Colonic mucosa (tissue), 4 donors: ENCODE results near the gene SCAP. TPM values are rescaled to one million over a fixed set of nuclear protein-coding genes. Genes with fewer than 3 reads are reported as not detected.
"Not testable (repeated sequence)": the region's sequence is repeated elsewhere in the genome, so short reads cannot be mapped to it uniquely, and the experiment has no call there.

ENCODE experiments used
- DNase-seq: peaks from one replicate; pipeline ENCODE4 v3.0.0-alpha.2; 2020
- H3K27ac ChIP-seq: fragments of 200-600 bp; one replicate; pipeline ENCODE4 v1.8.0; 2021
- H3K27me3 ChIP-seq: fragments of 200-600 bp; one replicate; pipeline ENCODE4 v1.8.0; 2021
- H3K36me3 ChIP-seq: fragments of 200-600 bp; one replicate; pipeline ENCODE4 v1.8.0; 2021
- H3K4me1 ChIP-seq: fragments of 200-600 bp; one replicate; pipeline ENCODE4 v1.8.0; 2021; ENCODE audit warnings: mild to moderate bottlenecking
- H3K4me3 ChIP-seq: fragments of 200-600 bp; one replicate; pipeline ENCODE4 v1.8.0; 2021
- H3K9ac ChIP-seq, 2 donors: one replicate each; pipeline ENCODE4 v1.7.0; 2013; ENCODE audit warnings: control low read depth in 2 of 2, low read depth in 2 of 2, low read length in 2 of 2
- H3K9me3 ChIP-seq: fragments of 200-600 bp; one replicate; pipeline ENCODE4 v1.8.0; 2021
- intact Hi-C: fragments of 100-400 bp; cut with DNase I; formaldehyde crosslinking; loops from one replicate; pipeline ENCODE4 v1.14.1; 2022
- total RNA-seq, 2 donors: library from RNA; stranded (reverse); fragmentation: NEBNext Ultra II Directional in 1 of 2; extraction: Animal tissue kit (Norgen Biotek cat#: 25700) in 1 of 2; gene quantifications; one replicate each; pipeline ENCODE4 v1.2.1, GENCODE V29; 2021
- TF ChIP-seq, protein P1 (sequence below): fragments of 200-600 bp; IDR thresholded peaks from one replicate; pipeline ENCODE4 v1.8.0; 2022; ENCODE audit warnings: antibody characterized with exemption, mild to moderate bottlenecking
- donor health status: healthy.
- donor health status: DM: no; HTN: no; CAD: no.
- donor health status: DM: no; HTN: no; CAD: no.

Gene SCAP
- total RNA-seq, 2 donors from 2014 or later: 86.5 to 137 TPM

DNA sequence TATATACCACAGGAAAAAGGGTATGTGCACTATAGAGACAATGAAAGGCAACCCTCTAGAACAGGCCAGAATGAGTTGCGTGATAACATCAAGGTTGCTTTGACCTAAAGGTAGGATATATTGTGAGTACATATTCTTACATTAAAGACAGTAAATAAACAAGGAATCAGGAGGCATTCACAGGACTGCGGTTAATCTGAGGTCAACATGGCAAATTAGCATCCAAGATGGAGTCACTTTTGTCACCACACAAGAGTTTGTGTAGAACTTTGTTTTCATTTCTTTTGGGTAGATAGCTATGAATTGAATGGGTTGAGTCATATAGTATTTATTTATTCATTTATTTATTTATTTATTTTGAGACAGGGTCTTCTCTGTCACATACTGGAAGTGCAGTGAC is 11.5 kb upstream of the SCAP start:
- H3K4me1 ChIP-seq: no peaks in the 10 kb centered on the region
- no peak overlapping the region for H3K27ac ChIP-seq
- intact Hi-C loops: no loop called here
- no peak for DNase-seq
- H3K9me3 ChIP-seq: no peaks in the 10 kb centered on the region
- TF ChIP-seq, protein P1, sequence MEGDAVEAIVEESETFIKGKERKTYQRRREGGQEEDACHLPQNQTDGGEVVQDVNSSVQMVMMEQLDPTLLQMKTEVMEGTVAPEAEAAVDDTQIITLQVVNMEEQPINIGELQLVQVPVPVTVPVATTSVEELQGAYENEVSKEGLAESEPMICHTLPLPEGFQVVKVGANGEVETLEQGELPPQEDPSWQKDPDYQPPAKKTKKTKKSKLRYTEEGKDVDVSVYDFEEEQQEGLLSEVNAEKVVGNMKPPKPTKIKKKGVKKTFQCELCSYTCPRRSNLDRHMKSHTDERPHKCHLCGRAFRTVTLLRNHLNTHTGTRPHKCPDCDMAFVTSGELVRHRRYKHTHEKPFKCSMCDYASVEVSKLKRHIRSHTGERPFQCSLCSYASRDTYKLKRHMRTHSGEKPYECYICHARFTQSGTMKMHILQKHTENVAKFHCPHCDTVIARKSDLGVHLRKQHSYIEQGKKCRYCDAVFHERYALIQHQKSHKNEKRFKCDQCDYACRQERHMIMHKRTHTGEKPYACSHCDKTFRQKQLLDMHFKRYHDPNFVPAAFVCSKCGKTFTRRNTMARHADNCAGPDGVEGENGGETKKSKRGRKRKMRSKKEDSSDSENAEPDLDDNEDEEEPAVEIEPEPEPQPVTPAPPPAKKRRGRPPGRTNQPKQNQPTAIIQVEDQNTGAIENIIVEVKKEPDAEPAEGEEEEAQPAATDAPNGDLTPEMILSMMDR: no peak
- no peaks in the 10 kb centered on the region for H3K27me3 ChIP-seq
- no peak overlapping the region for H3K4me3 ChIP-seq
- H3K9ac ChIP-seq: no peak overlapping the region
- H3K36me3 ChIP-seq: no peaks in the 10 kb centered on the region

DNA sequence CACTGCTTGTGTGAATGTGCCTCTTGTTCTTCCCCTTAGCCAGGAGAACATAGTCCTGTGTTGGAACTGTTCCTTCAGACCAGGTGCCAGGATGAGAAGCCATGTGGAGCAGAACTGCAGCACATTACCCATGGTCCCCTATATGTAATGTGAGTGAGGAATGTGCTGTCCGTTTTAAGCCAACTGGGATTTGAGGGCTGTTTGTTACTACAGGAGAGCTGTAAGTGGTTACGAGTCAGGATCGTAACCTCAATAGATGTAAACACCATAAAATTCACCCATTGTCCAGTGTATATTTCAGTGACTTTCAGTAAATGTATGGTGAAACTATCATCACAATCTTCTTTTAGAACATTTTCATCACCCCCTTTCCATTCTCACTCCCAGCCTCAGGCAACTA is 10.1 kb upstream of the SCAP start:
- Histone ChIP-seq H3K4me3 (no peak overlapping the region), H3K9ac (no peak overlapping the region), H3K9me3 (no peaks in the 10 kb centered on the region), H3K36me3 (no peaks in the 10 kb centered on the region), H3K4me1 (no peaks in the 10 kb centered on the region), H3K27me3 (no peaks in the 10 kb centered on the region), H3K27ac (no peak overlapping the region)
- no peak for DNase-seq
- TF ChIP-seq, protein P1: no peak
- intact Hi-C loops: no loop called here

DNA sequence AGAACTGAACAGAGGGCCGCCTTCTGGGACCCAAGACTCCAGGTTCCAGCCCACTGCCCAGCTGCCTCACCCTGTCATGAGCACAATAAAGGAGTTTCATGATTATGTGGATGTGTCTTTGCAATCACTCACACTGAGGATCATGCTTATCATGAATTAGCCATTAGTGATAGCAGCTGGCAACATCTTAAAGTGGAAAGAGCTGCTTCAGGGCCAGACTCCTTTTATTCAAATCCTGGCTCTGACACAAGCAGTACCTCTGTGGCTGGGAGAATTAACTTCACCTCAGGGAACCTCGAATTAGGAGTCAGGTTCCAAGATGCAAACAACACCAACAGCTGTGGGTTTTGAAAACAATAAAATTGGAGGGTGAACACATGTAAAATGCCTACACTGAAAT is 6.6 kb upstream of the SCAP start:
- no peak for DNase-seq
- TF ChIP-seq, protein P1: no peak
- Histone ChIP-seq H3K9ac (no peak overlapping the region), H3K27ac (no peak overlapping the region), H3K4me3 (no peak overlapping the region), H3K4me1 (no peaks in the 10 kb centered on the region), H3K9me3 (no peaks in the 10 kb centered on the region), H3K27me3 (no peaks in the 10 kb centered on the region), H3K36me3 (no peaks in the 10 kb centered on the region)
- intact Hi-C loops: no loop called here

DNA sequence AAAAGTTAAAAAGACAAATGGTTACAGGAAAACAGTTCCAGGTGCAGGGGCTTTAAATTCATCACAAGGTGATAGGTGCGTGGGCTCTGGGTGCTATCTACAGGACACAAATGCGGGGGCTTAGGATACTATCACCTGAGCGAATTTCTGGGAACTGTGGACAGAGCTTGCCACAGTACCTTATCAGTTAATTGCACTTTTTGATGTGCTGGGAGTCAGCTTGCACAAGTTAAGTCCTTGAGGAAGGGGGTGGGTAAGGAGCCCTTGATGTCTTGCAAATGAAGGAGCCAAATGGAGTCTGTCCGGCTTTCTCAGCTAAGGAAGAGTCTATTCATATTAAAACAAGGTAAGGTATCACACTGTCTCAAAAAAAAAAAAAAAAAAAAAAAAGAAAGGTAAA is 6.0 kb upstream of the SCAP start:
- H3K4me1 ChIP-seq, intact Hi-C loops, H3K4me3 ChIP-seq, H3K27ac ChIP-seq, H3K36me3 ChIP-seq, H3K27me3 ChIP-seq, H3K9me3 ChIP-seq, DNase-seq, H3K9ac ChIP-seq: not testable (repeated sequence)

DNA sequence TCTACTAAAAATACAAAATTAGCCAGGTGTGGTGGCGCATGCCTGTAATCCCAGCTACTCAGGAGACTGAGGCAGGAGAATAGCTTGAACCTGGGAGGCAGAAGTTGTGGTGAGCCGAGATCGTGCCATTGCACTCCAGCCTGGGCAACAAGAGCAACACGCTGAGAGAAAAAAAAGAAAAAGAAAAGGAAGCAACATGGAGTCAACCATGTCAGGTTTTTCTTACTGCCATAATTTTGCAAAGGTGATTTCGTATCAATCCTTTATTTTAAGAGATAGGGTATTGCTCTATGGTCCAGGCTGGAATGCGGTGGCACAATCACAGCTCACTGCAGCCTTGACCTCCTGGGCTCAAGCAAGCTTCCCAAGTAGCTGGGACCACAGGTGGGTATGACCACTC is 4.5 kb upstream of the SCAP start:
- H3K9me3 ChIP-seq, H3K27me3 ChIP-seq, intact Hi-C loops, DNase-seq, H3K9ac ChIP-seq, H3K4me1 ChIP-seq, H3K4me3 ChIP-seq, H3K36me3 ChIP-seq, H3K27ac ChIP-seq: not testable (repeated sequence)

DNA sequence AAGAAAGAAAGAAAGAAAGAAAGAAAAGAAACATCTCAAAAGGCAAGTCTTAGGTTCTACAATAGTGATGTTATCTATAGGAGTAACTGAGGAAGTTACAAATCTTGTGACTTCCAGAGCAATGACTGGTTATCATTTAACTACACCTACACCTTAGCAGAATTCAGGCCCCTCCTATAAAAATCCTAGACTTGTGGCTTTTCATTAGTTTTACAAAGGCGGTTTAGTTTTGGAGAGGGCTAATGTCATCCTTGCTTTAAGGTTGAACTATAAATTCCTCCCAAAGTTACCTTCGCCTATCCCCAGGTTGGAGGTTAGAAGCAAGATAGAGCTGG is 4.1 kb upstream of the SCAP start:
- Histone ChIP-seq H3K27me3 (no peaks in the 10 kb centered on the region), H3K9me3 (no peaks in the 10 kb centered on the region), H3K27ac (no peak overlapping the region), H3K4me3 (no peak overlapping the region), H3K4me1 (peaks cover 5% of the 10 kb centered on the region), H3K9ac (no peak overlapping the region), H3K36me3 (no peaks in the 10 kb centered on the region)
- TF ChIP-seq, protein P1: no peak
- DNase-seq: no peak
- intact Hi-C loops: no loop called here

DNA sequence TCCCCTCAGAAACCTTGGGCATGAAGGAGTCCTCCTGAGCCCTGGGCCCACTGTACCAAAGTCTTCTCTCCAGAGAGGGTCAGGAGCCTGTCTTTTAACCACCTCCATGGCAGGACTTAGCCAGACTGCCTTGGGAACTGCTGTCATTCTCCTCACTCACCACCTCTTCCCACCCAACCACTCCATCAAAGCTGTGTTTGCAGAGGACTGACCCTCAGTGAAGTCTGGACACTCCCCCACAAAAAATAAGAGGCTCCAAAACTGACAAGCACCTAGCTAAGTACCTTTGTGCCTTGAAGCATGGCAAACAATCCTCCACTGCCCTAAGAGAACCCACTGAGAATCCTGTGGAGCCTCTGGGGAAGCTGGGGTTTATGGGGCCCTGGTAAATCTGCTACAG is 2.3 kb upstream of the SCAP start:
- no peak for DNase-seq
- Histone ChIP-seq H3K27me3 (no peaks in the 10 kb centered on the region), H3K9ac (no peak overlapping the region), H3K4me1 (peaks cover 13% of the 10 kb centered on the region), H3K27ac (no peak overlapping the region), H3K9me3 (no peaks in the 10 kb centered on the region), H3K4me3 (no peak overlapping the region), H3K36me3 (no peaks in the 10 kb centered on the region)
- TF ChIP-seq, protein P1: no peak
- intact Hi-C loops: no loop called here
